Fibroblast of lung (primary cell): ENCODE measurements around the gene NPR2.

Experiments
- CTCF ChIP-seq, 2 donors: IDR thresholded peaks in 1 of 2; conservative IDR thresholded peaks in 1 of 2; 1 replicate in 1 of 2; 2 replicates in 1 of 2; pipeline ENCODE4 v1.5.1; 2011 to 2012; ENCODE audit warnings: low read length in 2 of 2, control low read depth in 1 of 2, inconsistent platforms in 1 of 2, low read depth in 1 of 2, mild to moderate bottlenecking in 1 of 2
- EZH2 ChIP-seq: IDR thresholded peaks from 2 replicates; pipeline ENCODE4 v1.5.1; 2012; ENCODE audit warnings: low read length, control low read depth, mild to moderate bottlenecking; ENCODE audit errors: missing control alignments

- TF ChIP-seq CTCF (conservative IDR thresholded peaks at IDR 0.05 in 1 of 2, IDR thresholded peaks at IDR 0.05 in 1 of 2; ENCODE audit: low read depth in 1 of 2, low read length in 2 of 2) (no peak), EZH2 (no peak)
Observed at GRCh38 chr9:35789541-35789940, 1.9 kb upstream of the NPR2 start.
